ENCODE measurements around the gene RBPJ.

DNA sequence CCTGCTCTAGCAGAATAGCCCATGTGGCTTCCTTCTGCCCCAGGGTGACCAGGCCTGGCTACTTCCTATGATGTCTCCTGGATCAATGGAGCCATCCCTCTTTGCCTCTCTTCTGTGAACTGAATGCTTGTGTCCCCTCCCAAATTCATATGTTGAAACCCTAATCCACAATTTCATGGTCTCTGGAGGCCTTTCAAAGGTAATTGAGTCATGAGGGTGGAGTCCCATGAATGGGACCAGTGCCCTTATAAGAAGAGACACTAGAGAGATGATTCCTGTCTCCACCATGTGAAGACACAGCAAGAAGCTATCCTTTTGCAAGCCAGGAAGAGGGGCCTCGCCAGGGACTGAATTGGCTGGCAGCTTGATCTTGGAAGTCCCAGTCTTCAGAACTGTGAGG lies 151.1 kb downstream of the RBPJ start:
- TF ChIP-seq, protein P1, sequence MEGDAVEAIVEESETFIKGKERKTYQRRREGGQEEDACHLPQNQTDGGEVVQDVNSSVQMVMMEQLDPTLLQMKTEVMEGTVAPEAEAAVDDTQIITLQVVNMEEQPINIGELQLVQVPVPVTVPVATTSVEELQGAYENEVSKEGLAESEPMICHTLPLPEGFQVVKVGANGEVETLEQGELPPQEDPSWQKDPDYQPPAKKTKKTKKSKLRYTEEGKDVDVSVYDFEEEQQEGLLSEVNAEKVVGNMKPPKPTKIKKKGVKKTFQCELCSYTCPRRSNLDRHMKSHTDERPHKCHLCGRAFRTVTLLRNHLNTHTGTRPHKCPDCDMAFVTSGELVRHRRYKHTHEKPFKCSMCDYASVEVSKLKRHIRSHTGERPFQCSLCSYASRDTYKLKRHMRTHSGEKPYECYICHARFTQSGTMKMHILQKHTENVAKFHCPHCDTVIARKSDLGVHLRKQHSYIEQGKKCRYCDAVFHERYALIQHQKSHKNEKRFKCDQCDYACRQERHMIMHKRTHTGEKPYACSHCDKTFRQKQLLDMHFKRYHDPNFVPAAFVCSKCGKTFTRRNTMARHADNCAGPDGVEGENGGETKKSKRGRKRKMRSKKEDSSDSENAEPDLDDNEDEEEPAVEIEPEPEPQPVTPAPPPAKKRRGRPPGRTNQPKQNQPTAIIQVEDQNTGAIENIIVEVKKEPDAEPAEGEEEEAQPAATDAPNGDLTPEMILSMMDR (IDR thresholded peaks at IDR 0.05; ENCODE audit: low read length): no peak
- TF ChIP-seq EZH2 (IDR thresholded peaks at IDR 0.05; ENCODE audit: borderline replicate concordance, low read length): no peak

Measured in OCI-LY1 (cell line).